ENCODE measurements around the gene LRRC4B.
"Not testable (repeated sequence)": the region's sequence is repeated elsewhere in the genome, so short reads cannot be mapped to it uniquely, and the experiment has no call there.

The LRRC4B gene

GRCh38 chr19:50552540-50552939, 15.7 kb downstream of the LRRC4B start:
- no peak for DNase-seq (ENCODE audit: low read depth in 2 of 2)

GRCh38 chr19:50551715-50552187, 16.5 kb downstream of the LRRC4B start:
- DNase-seq (ENCODE audit: low read depth in 2 of 2), result no peak

- no peak for DNase-seq (ENCODE audit: low read depth in 2 of 2)
These were observed 17.1 kb downstream of the LRRC4B start for GRCh38 chr19:50551034-50551714.

GRCh38 chr19:50550594-50550966, 17.7 kb downstream of the LRRC4B start:
- no peak for DNase-seq (ENCODE audit: low read depth in 2 of 2)

- no peak for DNase-seq (ENCODE audit: low read depth in 2 of 2)
These were observed 18.2 kb downstream of the LRRC4B start for GRCh38 chr19:50549927-50550593.

- DNase-seq (ENCODE audit: low read depth in 2 of 2), result no peak
These were observed 18.9 kb downstream of the LRRC4B start for GRCh38 chr19:50549059-50549926.

- no peak for DNase-seq (ENCODE audit: low read depth in 2 of 2)
These were observed 19.8 kb downstream of the LRRC4B start for GRCh38 chr19:50548191-50549058.

GRCh38 chr19:50547385-50548190, 20.6 kb downstream of the LRRC4B start:
- DNase-seq (ENCODE audit: low read depth in 2 of 2), result no peak

- no peak for DNase-seq (ENCODE audit: low read depth in 2 of 2)
These were observed 21.6 kb downstream of the LRRC4B start for GRCh38 chr19:50546527-50547221.

- DNase-seq (ENCODE audit: low read depth in 2 of 2), result no peak
These were observed 25.3 kb downstream of the LRRC4B start for GRCh38 chr19:50542943-50543342.

- DNase-seq (ENCODE audit: low read depth in 2 of 2), result peak in 1 of 2 donors; percentile 19
These were observed 30.4 kb downstream of the LRRC4B start for GRCh38 chr19:50537769-50538230.

- no peak for DNase-seq (ENCODE audit: low read depth in 2 of 2)
These were observed 30.9 kb downstream of the LRRC4B start for GRCh38 chr19:50537306-50537685.

GRCh38 chr19:50536662-50537305, 31.5 kb downstream of the LRRC4B start:
- DNase-seq (ENCODE audit: low read depth in 2 of 2), result no peak

- DNase-seq (ENCODE audit: low read depth in 2 of 2), result no peak
These were observed 32.5 kb downstream of the LRRC4B start for GRCh38 chr19:50535672-50536187.

GRCh38 chr19:50534478-50534877, 33.8 kb downstream of the LRRC4B start:
- DNase-seq (ENCODE audit: low read depth in 2 of 2), result no peak

- DNase-seq (ENCODE audit: low read depth in 2 of 2), result no peak
These were observed 35.3 kb downstream of the LRRC4B start for GRCh38 chr19:50532952-50533351.

- no peak for DNase-seq (ENCODE audit: low read depth in 2 of 2)
These were observed 37.0 kb downstream of the LRRC4B start for GRCh38 chr19:50531171-50531612.

GRCh38 chr19:50528052-50528451, 40.2 kb downstream of the LRRC4B start:
- DNase-seq (ENCODE audit: low read depth in 2 of 2), result not testable (repeated sequence)

- no peak for DNase-seq (ENCODE audit: low read depth in 2 of 2)
These were observed 45.4 kb downstream of the LRRC4B start for GRCh38 chr19:50522881-50523280.

Data from stimulated activated CD8-positive, alpha-beta memory T cell treated with anti-CD3 and anti-CD28 coated beads, Interleukin-15, amount 100 ng/mL, for 4 hours (primary cell).